Stimulated activated effector memory CD8-positive, alpha-beta T cell treated with anti-CD3 and anti-CD28 coated beads, Interleukin-12 subunit alpha, Interleukin-12 subunit beta, amount 100 ng/mL, for 72 hours (primary cell): Measurements from ENCODE around the gene DPM1.

ENCODE experiments used
- ATAC-seq: fragments of 150-1000 bp; cut with Tn5 transposase; 2 replicates; pipeline ENCODE4 v1.10.0; 2021
- DNase-seq, 2 donors: peaks; one replicate each; pipeline ENCODE4 v3.0.0; 2021 to 2022; ENCODE audit warnings: low spot score in 2 of 2
- H3K27ac Mint-ChIP-seq: one replicate; pipeline ENCODE4 v1.8.0; 2022; ENCODE audit warnings: mild to moderate bottlenecking, mixed read lengths
- H3K36me3 Mint-ChIP-seq: one replicate; pipeline ENCODE4 v1.8.0; 2022; ENCODE audit warnings: mild to moderate bottlenecking, mixed read lengths
- H3K4me1 Mint-ChIP-seq: one replicate; pipeline ENCODE4 v1.8.0; 2022; ENCODE audit warnings: mixed read lengths
- H3K4me3 Mint-ChIP-seq: one replicate; pipeline ENCODE4 v1.8.0; 2022; ENCODE audit warnings: mild to moderate bottlenecking, mixed read lengths
- H3K9me3 Mint-ChIP-seq: one replicate; pipeline ENCODE4 v1.8.0; 2022; ENCODE audit warnings: mixed read lengths

The DPM1 gene

DNA sequence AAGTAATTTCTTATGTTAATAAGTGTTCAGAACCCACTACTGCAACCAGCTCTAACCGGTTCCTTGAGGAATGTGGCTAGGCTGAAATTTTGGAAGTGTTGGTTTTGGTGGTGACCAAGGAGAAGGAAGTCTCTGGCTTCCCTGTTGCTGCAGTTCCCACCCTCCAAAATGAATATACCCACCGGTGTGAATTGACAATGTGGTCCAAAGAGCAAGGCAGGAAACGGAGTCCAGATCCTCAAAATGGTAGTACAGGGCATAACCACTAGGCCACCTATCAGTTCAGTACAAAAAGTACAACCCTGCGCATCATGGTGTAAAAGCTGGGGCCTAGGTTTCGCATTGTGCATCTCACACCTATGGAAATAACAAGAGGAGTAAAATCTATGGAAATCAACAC is 29.9 kb downstream of the DPM1 start:
- Mint-ChIP-seq H3K4me3 (peak overlapping the region; percentile 90), H3K4me1 (peaks cover 43% of the 10 kb centered on the region), H3K36me3 (peaks cover 95% of the 10 kb centered on the region), H3K9me3 (no peaks in the 10 kb centered on the region), H3K27ac (no peak overlapping the region)
- ATAC-seq (no peak), DNase-seq (no peak)

DNA sequence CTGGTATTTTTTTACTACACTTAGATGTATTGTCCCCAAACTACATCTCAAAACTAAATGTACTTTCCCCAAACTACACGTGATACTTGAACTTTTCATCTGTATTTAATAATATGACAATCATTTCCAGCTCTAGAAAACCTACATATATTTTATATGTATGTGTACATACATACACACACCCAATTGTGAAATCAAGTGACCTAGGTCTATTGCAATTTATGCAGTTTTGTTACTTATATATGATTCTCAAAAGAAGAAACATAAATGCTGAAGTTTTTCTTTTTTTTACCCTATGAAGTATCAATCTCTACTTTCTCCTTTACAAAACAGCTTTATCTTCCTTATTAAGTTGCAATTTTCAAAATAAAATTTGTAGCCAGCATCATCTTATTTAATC is 31.8 kb downstream of the DPM1 start:
- Mint-ChIP-seq H3K36me3 (peaks cover 93% of the 10 kb centered on the region), H3K27ac (peak overlapping the region; percentile 34), H3K4me3 (no peak overlapping the region), H3K9me3 (no peaks in the 10 kb centered on the region), H3K4me1 (peaks cover 51% of the 10 kb centered on the region)
- DNase-seq (no peak), ATAC-seq (no peak)

DNA sequence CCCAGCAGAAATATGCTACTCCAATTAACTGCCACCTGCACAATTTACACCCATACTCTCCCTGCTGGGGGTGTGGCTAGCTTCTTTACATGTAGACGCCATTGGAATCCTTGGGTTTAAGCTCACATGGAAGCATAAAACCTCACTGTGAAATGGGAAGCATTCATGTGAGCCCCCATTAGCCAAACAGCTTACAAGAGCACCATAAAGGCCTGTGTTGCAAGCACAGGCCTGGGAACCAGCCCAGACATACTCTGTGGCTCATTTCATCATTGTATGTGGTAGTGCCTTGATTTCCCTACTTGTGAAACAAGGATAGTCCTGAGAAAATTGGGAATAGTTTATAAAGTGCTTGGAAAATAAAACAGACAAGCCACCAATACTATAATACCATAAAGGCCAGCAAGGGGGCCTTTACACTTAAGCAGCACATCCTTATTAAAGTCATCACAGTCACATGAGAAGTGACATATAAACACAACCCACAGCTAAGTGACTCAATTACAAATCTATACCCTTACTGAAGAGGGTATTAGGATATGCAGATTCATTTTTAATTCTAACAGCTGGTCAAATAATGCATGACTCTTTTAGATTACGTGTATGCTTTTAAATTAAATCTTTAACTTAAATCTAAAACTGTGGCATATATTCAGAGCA is 33.9 kb downstream of the DPM1 start:
- no peak overlapping the region for H3K4me3 Mint-ChIP-seq
- H3K36me3 Mint-ChIP-seq = peaks cover 96% of the 10 kb centered on the region
- no peak overlapping the region for H3K27ac Mint-ChIP-seq

DNA sequence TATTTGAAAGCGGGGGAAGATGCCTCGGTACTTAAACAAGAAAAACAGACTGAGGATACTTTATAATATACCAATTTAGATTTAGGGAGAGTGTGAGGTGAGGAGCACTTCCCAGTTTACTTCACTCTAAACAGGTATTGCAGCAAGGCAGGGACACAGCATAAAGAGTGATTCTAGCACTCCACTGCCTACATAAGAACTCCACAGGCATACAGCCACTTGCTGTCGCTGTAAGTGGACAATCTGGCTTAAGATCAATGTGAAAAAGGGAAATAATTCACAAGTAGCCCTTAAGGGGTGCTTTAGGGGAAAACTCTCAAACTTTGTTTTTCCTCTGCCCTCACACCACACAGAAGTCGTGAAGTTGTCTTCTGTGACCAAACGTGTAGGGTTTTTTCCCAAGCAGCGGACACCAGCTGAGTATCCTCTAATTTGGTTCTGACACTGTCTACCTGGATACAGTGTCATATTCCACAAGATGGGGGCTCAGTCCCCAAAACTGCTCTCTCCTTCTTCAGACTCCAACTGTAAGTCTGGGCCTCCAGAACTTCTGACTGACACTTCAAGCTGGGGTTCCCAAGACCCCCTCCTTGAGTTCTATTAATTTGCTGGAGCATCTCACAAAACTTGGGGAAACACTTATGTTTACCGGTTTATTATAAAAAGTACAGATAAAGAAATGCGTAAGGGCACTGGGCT is 36.4 kb downstream of the DPM1 start:
- no peak overlapping the region for H3K4me3 Mint-ChIP-seq
- ATAC-seq (no peak), DNase-seq (no peak)
- no peaks in the 10 kb centered on the region for H3K9me3 Mint-ChIP-seq
- peaks cover 89% of the 10 kb centered on the region for H3K36me3 Mint-ChIP-seq
- H3K27ac Mint-ChIP-seq = peak overlapping the region; percentile 74
- peaks cover 57% of the 10 kb centered on the region for H3K4me1 Mint-ChIP-seq

More for the DNA sequence above, 33.9 kb downstream of the DPM1 start:
- ATAC-seq (peak; percentile 50), DNase-seq (no peak)
- Mint-ChIP-seq H3K4me1 (peaks cover 63% of the 10 kb centered on the region), H3K9me3 (no peaks in the 10 kb centered on the region)

DNA sequence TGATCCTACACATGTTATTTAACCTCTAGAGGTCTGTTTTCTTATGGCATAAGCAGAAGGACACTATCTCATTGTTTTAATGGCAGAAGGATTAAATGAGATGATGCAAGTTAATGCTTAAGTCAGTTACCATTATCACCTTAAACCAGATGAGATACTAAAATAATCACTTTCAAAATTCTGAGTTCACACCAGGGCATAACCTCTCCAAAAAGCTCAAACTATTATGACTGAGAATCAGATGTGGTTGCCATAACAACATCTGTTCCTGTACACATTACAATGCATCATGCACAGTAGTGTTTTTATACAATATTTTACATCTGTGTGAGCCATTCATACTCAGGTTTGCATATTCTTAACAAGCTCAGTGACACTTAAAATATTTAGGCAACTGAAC is 37.3 kb downstream of the DPM1 start:
- H3K36me3 Mint-ChIP-seq = peaks cover 85% of the 10 kb centered on the region
- H3K27ac Mint-ChIP-seq = peak overlapping the region; percentile 74

DNA sequence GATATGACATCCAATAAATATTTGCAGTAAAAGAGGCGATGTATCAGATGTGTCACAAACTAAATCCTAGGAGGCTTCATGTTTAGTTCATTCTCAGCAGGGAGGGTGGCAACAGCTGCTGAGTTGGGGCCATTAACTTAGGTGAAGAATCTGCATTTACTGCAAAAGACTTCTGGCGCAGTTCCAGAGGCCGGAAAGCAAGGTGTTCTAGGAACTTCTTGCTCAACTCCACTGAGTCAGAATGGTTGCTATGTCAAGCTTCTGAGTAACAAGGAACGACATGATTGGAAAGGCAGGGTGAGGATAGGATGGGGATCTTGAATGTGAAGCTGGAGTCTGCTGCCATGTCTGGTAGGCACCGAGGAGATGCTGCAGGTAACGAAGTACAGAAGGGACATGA is 38.8 kb downstream of the DPM1 start:
- DNase-seq (no peak), ATAC-seq (no peak)
- no peaks in the 10 kb centered on the region for H3K9me3 Mint-ChIP-seq
- peaks cover 63% of the 10 kb centered on the region for H3K4me1 Mint-ChIP-seq
- no peak overlapping the region for H3K4me3 Mint-ChIP-seq
- peaks cover 79% of the 10 kb centered on the region for H3K36me3 Mint-ChIP-seq
- H3K27ac Mint-ChIP-seq = peak overlapping the region; percentile 74

More for the DNA sequence above, 37.3 kb downstream of the DPM1 start:
- no peaks in the 10 kb centered on the region for H3K9me3 Mint-ChIP-seq
- ATAC-seq (peak; percentile 91), DNase-seq (no peak)
- H3K4me1 Mint-ChIP-seq = peaks cover 65% of the 10 kb centered on the region
- no peak overlapping the region for H3K4me3 Mint-ChIP-seq

DNA sequence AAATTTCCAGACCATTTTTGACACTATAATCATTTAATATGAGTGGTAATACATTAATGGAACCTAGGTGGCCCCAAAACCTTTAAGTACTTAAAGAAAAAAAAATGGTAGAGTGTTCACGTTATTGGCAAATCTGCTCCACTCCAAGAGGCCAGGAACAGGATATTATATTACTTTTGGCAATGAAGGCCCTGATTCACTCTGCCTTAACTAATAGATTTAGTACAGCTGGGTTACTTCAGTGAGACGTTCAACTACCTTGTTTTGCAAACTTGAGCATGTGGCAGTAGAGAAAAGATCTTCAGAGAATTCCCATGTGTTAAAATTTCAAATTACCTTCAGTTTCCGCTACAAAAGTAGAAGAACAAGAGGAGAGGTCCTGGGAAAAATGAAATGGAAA is 39.9 kb downstream of the DPM1 start:
- H3K36me3 Mint-ChIP-seq = peaks cover 80% of the 10 kb centered on the region

DNA sequence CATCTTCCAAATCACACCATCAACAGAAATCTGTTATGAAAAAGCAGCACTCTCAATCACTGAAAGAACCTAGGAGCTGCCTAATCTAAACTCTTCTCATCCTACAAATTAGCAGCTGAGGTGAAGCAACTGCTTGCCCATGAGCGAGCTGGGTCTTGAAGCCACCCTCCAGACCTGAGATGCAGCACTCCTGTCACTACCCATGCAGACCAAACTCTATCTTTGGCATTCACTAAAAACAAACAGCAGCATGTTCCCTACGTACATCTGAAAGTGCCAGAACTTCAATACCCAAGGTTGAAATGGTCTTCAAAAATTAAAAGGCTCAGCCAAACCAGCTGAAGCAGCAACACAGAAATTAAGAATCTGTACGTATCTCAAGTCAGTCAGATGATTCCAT is 41.4 kb downstream of the DPM1 start:
- no peaks in the 10 kb centered on the region for H3K9me3 Mint-ChIP-seq
- DNase-seq = no peak
- peaks cover 80% of the 10 kb centered on the region for H3K4me1 Mint-ChIP-seq
- peak overlapping the region; percentile 46 for H3K27ac Mint-ChIP-seq
- H3K4me3 Mint-ChIP-seq = no peak overlapping the region
- peaks cover 76% of the 10 kb centered on the region for H3K36me3 Mint-ChIP-seq
- ATAC-seq = no peak

More for the DNA sequence above, 39.9 kb downstream of the DPM1 start:
- no peak overlapping the region for H3K4me3 Mint-ChIP-seq
- H3K4me1 Mint-ChIP-seq = peaks cover 75% of the 10 kb centered on the region
- no peak overlapping the region for H3K27ac Mint-ChIP-seq
- no peak for DNase-seq
- no peak for ATAC-seq
- H3K9me3 Mint-ChIP-seq = no peaks in the 10 kb centered on the region

DNA sequence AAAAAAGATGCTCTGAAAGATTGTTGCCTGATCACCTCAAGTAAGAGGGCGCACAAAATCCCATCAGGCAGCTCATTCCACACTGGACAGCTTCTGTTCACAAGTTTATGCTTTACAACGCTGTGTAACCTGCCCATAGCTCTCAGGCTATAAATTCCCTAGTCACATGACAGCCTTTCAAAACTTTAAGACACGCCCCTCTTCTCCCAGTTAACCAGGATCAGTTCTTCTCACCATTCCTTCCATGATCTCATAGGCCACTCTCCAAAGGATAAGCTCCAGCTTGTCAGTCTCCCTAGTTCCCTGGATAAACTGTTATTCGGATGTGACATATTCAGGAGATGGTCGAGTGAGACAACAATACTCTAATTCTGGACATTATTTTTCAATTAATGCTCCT is 42.1 kb downstream of the DPM1 start:
- DNase-seq (no peak), ATAC-seq (no peak)
- Mint-ChIP-seq H3K4me3 (no peak overlapping the region), H3K4me1 (peaks cover 81% of the 10 kb centered on the region), H3K9me3 (no peaks in the 10 kb centered on the region), H3K36me3 (peaks cover 77% of the 10 kb centered on the region), H3K27ac (peak overlapping the region; percentile 46)

DNA sequence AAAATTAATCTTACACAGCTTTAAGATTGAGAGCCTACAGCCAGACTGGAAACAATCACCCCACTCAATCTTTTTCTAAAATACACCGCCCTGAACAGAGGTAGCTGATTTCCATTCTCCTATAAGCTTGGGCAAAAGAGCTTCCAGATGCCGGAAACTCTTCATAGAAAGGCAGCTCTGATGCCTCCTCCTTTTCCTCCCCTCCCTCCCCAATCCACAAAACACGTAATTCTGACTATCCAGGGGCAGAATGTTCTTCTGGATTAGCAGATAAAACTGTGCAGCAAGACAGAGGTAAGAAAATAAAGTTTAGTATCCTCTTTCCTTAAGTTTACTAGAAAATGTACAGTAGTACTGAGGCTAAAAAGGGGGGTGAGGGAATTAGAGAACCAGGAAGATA is 42.9 kb downstream of the DPM1 start:
- Mint-ChIP-seq H3K4me1 (peaks cover 80% of the 10 kb centered on the region), H3K9me3 (no peaks in the 10 kb centered on the region), H3K27ac (peak overlapping the region; percentile 83), H3K36me3 (peaks cover 75% of the 10 kb centered on the region), H3K4me3 (no peak overlapping the region)
- DNase-seq = no peak
- no peak for ATAC-seq

DNA sequence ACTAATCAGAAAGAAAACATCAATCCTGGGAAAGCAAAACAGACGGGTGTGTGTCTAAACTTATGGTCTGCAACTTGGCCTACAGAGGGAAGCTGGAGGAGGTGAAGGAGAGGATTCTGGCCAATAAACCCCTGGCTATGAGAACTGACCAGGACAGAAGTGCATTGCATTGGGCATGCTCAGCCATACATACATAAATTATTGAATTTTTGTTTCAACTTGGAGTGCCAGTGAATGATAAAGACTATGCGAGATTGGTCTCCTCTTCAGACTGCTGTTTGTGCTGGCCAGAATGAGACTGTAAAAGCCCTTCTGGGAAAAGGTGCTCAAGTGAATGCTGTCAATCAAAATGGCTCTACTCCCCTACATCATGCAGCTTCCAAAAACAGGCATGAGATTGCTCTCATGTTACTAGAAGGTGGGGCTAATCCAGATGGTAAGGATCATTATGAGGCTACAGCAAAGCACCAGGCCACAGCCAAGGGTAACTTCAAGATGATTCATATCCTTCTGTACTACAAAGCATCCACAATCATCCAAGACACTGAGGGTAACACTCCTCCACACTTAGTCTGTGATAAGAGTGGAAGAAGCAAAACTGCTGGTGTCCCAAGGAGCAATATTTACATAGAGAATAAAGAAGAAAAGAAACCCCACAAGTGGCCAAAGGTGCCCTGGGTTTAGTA is 44.5 kb downstream of the DPM1 start:
- Mint-ChIP-seq H3K4me3 (peak overlapping the region; percentile 36), H3K36me3 (peaks cover 76% of the 10 kb centered on the region), H3K9me3 (no peaks in the 10 kb centered on the region), H3K27ac (peak overlapping the region; percentile 83), H3K4me1 (peaks cover 78% of the 10 kb centered on the region)
- ATAC-seq (peak; percentile 99), DNase-seq (no peak)

DNA sequence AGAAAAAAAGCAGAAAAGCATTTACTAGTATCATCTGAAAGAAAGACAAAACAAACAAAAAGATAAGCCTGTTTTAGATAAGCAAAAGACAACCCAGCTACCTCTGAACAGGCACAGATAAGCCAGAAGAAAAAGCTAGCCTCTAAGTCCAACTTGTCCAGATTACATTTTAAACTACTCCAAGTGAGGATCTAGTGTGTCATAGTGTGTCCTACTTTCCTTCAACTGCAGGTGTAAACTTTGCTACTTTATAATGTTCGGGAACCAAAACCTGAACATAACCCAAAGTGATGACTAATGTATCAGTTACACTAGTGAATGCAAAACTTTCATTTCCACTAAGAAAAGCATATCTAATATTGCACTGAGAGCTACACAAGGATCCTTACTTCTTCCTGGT is 46.6 kb downstream of the DPM1 start:
- peaks cover 79% of the 10 kb centered on the region for H3K36me3 Mint-ChIP-seq
- H3K4me3 Mint-ChIP-seq = no peak overlapping the region
- H3K4me1 Mint-ChIP-seq = peaks cover 64% of the 10 kb centered on the region
- H3K27ac Mint-ChIP-seq = peak overlapping the region; percentile 26
- ATAC-seq (peak; percentile 55), DNase-seq (no peak)
- no peaks in the 10 kb centered on the region for H3K9me3 Mint-ChIP-seq

DNA sequence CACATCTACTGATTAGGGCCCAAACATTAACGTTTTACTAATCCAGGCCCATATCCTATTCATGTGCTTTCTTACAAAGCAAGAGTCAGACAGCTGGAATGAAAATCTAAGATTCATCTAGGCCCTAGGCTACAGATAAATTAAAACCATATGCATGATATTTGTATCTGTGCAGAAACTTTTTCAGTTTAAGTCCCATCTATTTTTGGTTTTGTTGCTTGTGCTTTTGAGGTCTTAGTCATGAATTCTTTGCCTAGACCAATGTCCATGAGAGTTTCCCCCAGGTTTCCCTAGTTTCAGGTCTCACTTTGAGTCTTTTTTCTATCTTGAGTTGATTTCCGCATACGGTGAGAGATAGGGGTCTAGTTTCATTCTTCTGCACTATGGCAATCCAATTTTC is 47.3 kb downstream of the DPM1 start:
- Mint-ChIP-seq H3K27ac (peak overlapping the region; percentile 26), H3K36me3 (peaks cover 84% of the 10 kb centered on the region), H3K4me1 (peaks cover 58% of the 10 kb centered on the region), H3K4me3 (no peak overlapping the region), H3K9me3 (no peaks in the 10 kb centered on the region)
- DNase-seq = no peak
- no peak for ATAC-seq

DNA sequence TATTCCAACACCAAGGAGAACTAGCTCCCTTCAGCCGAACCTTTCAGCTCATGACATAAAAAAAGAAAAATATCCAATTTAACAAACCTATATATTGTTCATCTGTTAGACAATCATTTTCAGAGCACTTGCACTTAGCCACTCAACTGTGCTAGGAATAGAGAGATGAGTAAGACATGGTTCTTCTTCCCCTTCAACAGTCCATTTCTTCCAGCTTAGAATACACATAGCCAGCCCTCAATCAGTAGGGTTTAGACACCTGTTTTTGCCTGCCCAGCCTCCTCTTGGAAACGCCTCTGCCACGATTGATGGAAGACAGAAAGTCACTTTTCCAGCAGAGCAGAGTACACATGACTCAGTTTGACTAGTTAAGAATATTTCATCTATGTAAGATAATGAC is 48.9 kb downstream of the DPM1 start:
- H3K27ac Mint-ChIP-seq = peak overlapping the region; percentile 9
- peaks cover 89% of the 10 kb centered on the region for H3K36me3 Mint-ChIP-seq
- no peak for ATAC-seq
- H3K4me3 Mint-ChIP-seq = no peak overlapping the region
- H3K9me3 Mint-ChIP-seq = no peaks in the 10 kb centered on the region
- DNase-seq = no peak
- peaks cover 47% of the 10 kb centered on the region for H3K4me1 Mint-ChIP-seq

DNA sequence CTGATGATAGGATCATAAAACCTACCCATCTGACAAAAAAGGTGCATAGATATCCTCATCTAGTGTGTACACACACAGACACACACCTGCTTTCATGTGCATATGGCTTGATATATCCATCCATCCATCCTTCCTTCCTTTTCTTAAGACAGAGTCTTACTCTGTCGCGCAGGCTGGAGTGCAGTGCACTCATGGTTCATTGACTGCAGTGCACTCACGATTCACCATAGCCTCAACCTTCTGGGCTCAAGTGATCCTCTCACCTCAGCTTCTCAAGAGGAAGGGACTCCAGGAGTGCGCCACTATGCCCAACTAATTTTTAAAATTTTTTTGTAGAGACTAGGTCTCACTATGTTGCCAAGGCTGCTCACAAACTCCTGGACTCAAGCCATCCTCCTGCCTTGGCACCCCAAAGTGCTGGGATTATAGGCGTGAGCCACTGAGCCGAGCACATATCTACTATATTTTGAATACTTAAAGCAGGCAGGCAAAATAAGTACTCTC is 54.2 kb downstream of the DPM1 start:
- ATAC-seq (no peak), DNase-seq (no peak)
- peak overlapping the region; percentile 20 for H3K27ac Mint-ChIP-seq
- peaks cover 18% of the 10 kb centered on the region for H3K4me1 Mint-ChIP-seq
- no peaks in the 10 kb centered on the region for H3K9me3 Mint-ChIP-seq
- H3K36me3 Mint-ChIP-seq = peaks cover 97% of the 10 kb centered on the region
- H3K4me3 Mint-ChIP-seq = no peak overlapping the region
